NCI-H2227 (cell line): ENCODE results near the gene PRDM16.
A peak's percentile ranks its signal among the peaks of the same experiment; 100 is the strongest.

Experiments
- DNase-seq: peaks from one replicate; lab custom pipeline; 2025; ENCODE audit not compliant: unreplicated experiment; lab: John Stamatoyannopoulos, UW

Gene PRDM16

GRCh38 chr1:3403011-3403345 is 334.0 kb downstream of the PRDM16 start:
- no peak for DNase-seq

GRCh38 chr1:3403388-3404231 is 334.6 kb downstream of the PRDM16 start:
- DNase-seq: peak; percentile 24

GRCh38 chr1:3404301-3404700 is 335.3 kb downstream of the PRDM16 start:
- no peak for DNase-seq

- no peak for DNase-seq
Observed at GRCh38 chr1:3404801-3405200, 335.8 kb downstream of the PRDM16 start.

GRCh38 chr1:3405491-3405890 is 336.5 kb downstream of the PRDM16 start:
- no peak for DNase-seq

DNA sequence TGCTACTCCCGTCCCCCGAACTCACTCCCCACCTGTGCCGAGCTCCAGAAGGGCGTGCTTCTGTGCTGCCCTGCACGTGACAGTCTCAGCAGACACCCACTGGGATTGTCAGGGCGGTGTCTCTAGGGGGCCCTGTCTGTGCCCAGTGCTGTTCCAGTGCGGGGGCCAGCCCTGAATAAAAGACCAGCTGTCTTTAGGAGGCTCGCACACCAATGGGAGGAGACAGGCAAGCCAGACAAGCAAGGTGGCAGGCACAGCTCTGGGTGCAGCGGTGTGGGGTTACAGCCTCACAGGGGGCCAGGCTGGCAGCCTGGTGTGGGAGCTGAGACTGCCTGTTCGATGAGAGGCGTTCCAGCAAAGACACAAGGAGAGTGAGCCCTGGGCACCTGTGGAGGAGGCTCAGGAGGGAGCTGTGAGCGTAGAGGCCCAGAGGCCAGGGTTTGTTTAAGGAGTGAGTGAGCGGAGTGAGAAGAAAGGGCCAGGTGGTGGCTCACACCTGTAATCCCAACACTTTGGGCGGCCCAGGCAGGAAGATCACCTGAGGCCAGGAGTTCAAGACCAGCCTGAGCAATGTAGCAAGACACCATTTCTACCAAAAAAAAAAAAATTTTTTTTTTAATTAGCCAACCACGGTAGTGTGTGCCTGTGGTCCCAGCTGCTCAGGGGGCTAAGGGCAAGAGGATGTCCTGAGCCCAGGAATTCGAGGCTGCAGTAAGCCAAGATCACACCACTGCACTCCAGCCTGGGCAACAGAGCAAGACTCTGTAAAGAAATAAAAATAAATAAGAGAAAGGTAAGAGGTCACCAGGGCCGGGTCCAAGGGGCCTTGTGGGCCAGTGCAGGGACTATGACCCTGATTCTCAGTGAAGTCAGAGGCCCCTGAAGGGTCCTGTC is 337.2 kb downstream of the PRDM16 start:
- no peak for DNase-seq

- no peak for DNase-seq
Observed at GRCh38 chr1:3407021-3407420, 338.0 kb downstream of the PRDM16 start.

DNA sequence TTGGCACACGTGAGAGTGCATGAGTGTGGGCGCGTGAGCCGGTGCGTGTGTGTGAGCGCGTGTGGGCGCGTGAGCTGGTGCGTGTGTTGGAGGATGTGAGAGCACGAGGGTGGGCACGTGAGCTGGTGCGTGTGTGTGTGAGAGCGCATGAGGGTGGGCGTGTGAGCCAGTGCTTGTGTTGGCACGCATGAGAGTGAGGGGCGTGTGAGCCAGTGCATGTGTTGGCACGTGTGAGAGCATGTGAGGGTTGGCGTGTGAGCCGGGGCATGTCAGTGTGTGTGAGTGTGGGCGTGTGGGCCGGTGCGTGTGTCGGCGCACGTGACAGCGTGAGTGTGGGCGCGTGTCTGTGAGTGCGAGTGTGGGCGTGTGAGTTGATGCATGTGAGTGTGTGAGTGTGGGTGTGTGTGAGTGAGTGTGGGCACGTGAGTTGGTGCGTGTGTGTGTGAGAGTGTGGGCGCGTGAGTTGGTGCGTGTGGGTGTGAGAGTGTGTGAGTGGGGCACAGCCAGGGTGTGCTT is 339.8 kb downstream of the PRDM16 start:
- no peak for DNase-seq

GRCh38 chr1:3409366-3410141 is 340.6 kb downstream of the PRDM16 start:
- no peak for DNase-seq

DNA sequence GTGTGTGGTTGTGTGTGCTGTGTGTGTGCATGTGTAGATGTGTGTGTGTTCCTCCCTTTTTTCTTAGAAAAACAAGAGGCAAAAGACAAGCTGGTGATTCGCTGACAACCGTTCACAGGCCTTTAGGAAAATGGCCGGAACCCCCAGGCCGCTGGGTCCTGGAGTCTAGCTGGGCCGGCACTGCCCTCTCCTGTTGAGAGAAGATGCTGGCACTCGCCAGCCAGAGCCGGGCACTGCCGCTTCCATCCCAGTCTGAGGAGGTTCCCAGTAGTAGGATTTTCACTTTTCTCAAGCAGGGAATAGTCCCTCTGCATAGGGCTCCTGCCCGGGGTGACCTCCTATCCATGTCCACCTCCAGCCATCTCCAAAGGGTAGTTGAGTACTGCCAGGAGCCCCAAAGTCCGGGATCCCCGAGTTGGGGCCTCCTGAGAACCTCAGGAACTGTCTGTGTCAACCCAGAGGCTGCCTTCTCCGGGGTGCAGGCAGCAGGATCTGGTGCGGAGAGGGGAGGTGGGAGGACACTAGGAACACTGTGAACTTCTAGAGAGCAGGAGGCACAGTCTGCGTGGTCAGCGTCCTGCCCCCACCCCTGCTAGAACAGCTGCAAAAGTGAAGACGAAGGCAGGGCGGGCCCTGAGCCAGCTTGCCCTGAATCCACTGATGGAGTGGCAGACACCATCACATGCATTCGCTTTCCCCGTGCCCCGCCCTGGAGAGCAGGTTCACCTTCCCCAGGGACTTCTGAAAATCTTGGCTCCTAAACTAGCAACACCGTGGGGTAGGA is 341.3 kb downstream of the PRDM16 start:
- peak; percentile 77 for DNase-seq

GRCh38 chr1:3411806-3412205 is 342.8 kb downstream of the PRDM16 start:
- no peak for DNase-seq

DNA sequence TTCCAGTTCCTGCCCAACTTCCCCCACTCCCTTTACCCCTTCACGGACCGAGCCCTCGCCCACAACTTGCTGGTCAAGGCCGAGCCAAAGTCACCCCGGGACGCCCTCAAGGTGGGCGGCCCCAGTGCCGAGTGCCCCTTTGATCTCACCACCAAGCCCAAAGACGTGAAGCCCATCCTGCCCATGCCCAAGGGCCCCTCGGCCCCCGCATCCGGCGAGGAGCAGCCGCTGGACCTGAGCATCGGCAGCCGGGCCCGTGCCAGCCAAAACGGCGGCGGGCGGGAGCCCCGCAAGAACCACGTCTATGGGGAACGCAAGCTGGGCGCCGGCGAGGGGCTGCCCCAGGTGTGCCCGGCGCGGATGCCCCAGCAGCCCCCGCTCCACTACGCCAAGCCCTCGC is 343.4 kb downstream of the PRDM16 start:
- no peak for DNase-seq

DNA sequence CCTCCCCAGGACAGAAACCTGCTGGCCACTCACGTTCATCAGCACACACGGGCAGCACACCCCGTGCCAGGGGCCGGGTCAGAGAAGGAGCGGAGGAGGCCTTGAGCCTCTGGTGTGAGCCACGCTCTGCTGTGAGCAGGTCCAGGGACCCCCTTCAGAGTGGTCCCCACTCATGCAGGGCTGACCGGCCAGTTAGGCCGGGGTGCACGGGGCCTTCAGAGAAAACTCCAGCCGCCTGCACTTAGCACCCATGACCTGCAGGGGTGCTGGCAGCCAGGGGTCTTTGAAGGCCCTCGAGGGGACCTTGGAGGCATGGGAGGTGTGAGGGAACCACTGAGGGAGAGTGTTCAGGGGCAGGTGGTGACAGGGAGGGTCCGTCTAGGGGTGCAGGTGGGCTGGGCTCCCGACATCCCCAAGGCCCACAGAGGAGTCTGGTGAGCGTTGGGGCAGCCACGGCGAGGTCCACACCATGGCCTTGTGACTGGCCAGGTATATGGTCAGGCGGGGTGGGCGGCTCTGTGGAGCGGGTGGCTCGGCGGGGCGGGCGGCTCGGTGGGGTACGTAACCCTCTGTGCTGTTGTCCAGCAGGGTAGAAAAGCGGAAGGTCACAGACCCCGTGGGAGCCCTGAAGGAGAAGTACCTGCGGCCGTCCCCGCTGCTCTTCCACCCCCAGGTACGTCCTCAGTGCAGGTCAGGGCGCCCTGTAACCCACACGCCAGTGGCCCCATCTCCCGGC is 345.1 kb downstream of the PRDM16 start:
- no peak for DNase-seq

DNA sequence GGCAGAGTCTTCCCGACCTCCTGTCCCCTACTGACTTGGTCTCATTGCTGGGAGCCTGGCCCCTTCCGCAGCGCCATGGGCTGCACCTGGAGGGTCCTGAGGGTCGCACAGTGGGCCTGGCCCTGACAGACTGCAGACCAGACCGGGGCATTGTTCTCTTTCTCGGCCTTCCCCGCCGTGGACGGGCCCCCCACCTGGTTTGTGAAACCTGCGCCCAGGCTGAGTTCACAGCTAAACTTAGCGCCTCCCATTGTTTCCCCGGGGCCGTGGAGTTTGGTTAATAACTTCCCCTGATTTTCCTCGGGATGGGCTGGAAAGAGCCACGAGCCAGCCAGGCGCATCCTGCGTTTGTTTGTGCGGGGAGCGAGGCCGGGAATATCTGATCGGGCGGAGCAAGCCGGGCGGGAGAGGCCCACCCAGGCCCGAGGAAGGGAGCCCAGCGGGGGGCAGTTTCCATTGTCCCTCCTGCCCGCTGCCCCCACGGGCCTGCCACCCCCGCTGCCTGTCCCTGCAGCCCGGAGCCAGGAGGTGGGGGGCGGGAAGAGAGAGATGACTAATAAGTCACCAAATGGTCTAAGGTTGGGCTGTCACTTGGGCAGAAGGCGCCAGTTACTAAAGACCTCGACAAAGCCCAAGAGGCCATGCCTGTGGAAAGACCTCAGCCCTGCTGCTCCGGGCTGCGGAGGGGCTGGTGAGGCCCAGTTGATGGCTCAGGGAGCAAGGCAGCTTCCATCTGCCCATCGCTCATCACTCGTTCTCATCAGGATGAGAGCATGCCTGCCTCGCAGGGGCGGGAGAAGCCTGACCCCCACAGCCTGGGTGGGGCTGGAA is 346.5 kb downstream of the PRDM16 start:
- no peak for DNase-seq

DNA sequence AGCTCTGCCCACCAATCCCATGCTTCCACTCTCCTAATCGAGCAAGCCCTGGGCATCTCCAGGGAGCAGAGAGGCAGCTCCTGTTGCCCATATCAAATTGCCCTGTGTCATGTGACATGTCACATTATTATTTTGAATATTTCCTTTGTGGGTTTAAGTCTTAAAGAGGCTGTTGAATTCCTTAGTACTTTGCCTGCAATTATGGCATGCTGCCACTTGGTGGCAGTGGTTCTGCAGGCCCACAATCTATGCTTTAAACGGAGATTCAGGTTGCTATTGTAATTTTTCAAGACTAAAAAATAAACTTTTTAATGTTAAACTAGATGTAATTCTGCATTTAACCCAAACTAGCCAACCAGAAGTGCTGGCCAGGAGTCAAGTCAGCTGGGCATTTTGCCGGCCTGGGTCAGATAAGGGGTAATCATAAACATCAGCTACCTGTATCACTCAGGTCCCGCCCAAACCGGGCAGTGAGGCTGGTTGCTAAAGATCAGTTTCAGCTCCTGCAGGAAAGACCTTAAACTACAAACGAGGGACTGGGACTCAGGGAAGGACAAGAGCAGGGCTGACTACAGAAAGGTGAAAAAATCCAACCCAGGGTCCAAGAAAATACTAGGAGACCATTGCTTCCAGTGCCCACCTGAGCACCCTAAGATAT is 348.2 kb downstream of the PRDM16 start:
- DNase-seq: no peak

DNA sequence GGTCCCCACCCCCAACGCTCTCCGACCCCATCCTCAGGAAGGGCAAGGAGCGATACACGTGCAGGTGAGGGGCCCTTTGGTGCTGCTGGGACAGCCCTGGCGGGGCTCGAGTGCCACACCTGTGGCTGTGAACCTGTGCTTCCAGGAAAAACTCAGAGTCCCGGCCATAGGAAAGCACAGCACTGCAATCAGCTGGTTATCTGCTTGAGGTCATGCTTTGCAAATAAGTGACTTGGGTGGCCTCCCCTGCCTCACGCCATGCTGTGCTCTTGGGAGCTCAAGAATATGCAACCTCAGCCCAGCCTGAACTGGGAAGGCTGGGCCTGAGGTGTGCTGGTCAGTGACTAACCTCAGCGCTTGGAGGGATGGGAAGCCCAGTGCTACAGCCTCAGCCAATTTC is 348.9 kb downstream of the PRDM16 start:
- DNase-seq: no peak

DNA sequence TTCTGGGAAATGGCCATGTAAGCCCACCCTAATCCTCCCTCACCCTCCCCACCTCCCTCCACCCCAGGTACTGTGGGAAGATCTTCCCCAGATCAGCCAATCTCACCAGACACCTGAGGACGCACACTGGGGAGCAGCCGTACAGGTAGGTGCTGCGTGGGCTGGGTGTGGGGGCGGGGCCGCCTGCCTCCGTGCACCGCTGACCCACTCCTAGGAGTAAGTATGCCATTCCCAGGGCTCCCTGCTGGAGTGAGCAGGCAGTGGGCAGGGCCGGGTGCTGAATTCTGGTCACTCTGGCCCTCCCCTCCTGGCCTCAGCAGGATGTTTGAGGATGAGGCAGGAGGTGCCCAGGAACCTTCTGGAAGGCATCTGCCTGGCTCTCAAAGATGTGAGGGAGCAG is 349.6 kb downstream of the PRDM16 start:
- no peak for DNase-seq

DNA sequence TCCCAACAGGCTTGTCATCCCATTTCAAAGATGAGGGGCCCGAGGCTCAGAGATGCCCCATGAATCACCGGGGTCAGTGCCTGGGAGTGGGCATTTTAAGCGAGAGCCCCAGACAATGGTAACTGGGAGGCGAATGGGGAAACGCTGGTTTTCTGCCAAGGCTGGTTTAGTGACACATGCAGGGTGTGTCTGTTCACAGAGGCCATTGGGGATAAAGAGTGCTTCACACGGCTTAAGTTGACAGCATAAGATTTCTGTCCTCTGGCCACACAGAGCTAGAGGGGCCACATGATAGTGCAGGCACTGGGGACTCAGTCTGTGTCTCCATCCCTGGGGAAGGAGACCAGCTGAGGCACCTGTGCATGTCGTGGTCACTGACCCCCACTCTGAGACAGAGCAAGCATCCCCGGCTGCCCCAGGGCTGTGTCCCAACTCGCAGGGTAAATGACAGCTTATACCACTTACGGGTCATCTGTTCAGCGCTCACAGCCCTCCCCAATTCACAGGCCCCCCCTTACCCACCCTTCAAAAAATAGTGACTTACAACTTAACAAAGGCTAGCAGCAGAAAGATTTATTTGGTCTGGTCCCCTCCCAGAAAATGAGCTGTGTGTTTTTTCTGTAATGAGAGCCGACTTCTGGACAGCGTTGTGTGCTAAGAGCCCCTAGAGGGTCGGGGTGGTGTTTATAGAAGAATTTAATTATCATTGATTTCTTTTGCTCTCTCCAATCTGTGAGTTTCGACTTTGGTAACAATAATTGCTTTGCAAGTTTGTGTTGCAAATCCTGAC is 350.6 kb downstream of the PRDM16 start:
- no peak for DNase-seq
